WTC11 (cell line): ENCODE results near the gene MSI2. TPM values are rescaled to one million over a fixed set of nuclear protein-coding genes. Genes with fewer than 3 reads are reported as not detected.
A peak's percentile ranks its signal among the peaks of the same experiment; 100 is the strongest.

Experiments used
- ATAC-seq: fragments of 200-7000 bp; cut with Tn5 transposase; 2 replicates; pipeline ENCODE4 v1.10.0; 2021; ENCODE audit warnings: mild to moderate bottlenecking, moderate library complexity
- CTCF ChIA-PET: fragments of 300-600 bp; sonication (Branson Sonifier 250); formaldehyde crosslinking; loops from one replicate; lab custom pipeline; 2021; ENCODE audit warnings: antibody characterized with exemption; lab: Charles Lee
- POLR2A ChIA-PET: fragments of 350-600 bp; sonication (Branson Sonifier 250); formaldehyde crosslinking; loops from one replicate; lab custom pipeline; 2021; ENCODE audit warnings: antibody characterized with exemption; lab: Charles Lee
- DNase-seq: peaks from one replicate; pipeline ENCODE4 v3.0.0; 2021; ENCODE audit warnings: low spot score
- H3K27ac Mint-ChIP-seq: 2 replicates; pipeline ENCODE4 v1.8.0; 2021; ENCODE audit warnings: mixed read lengths
- H3K27me3 Mint-ChIP-seq: 2 replicates; pipeline ENCODE4 v1.8.0; 2021; ENCODE audit warnings: low read depth, mild to moderate bottlenecking, moderate library complexity, mixed read lengths
- H3K36me3 Mint-ChIP-seq: 2 replicates; pipeline ENCODE4 v1.8.0; 2021; ENCODE audit warnings: mixed read lengths
- H3K4me1 Mint-ChIP-seq: 2 replicates; pipeline ENCODE4 v1.8.0; 2022; ENCODE audit warnings: mixed read lengths
- H3K4me3 Mint-ChIP-seq: 2 replicates; pipeline ENCODE4 v1.8.0; 2021; ENCODE audit warnings: mild to moderate bottlenecking, moderate library complexity, mixed read lengths
- H3K9me3 Mint-ChIP-seq: 2 replicates; pipeline ENCODE4 v1.8.0; 2021; ENCODE audit warnings: mixed read lengths
- ATF1 ChIP-seq: sonication (generic); formaldehyde crosslinking; IDR thresholded peaks from 2 replicates; pipeline ENCODE4 v1.8.1; 2023; ENCODE audit warnings: mild to moderate bottlenecking, moderate library complexity, missing genetic modification reagents
- ESRRA ChIP-seq: sonication (generic); formaldehyde crosslinking; IDR thresholded peaks from 2 replicates; pipeline ENCODE4 v1.8.1; 2022; ENCODE audit warnings: mild to moderate bottlenecking, missing genetic modification reagents, borderline replicate concordance
- IRF2 ChIP-seq: sonication (generic); formaldehyde crosslinking; IDR thresholded peaks from 2 replicates; pipeline ENCODE4 v1.8.0; 2022; ENCODE audit warnings: low read depth, missing genetic modification reagents, borderline replicate concordance
- MYBL2 ChIP-seq: sonication (generic); formaldehyde crosslinking; IDR thresholded peaks from 2 replicates; pipeline ENCODE4 v1.8.1; 2023; ENCODE audit warnings: mild to moderate bottlenecking, moderate library complexity, missing genetic modification reagents
- SMAD3 ChIP-seq: sonication (generic); formaldehyde crosslinking; IDR thresholded peaks from 2 replicates; pipeline ENCODE4 v1.8.0; 2022; ENCODE audit warnings: missing genetic modification reagents, mild to moderate bottlenecking, borderline replicate concordance
- ZBTB21 ChIP-seq: sonication (generic); formaldehyde crosslinking; IDR thresholded peaks from 2 replicates; pipeline ENCODE4 v1.8.1; 2023; ENCODE audit warnings: mild to moderate bottlenecking, missing genetic modification reagents, borderline replicate concordance
- ZNF263 ChIP-seq: sonication (generic); formaldehyde crosslinking; IDR thresholded peaks from 2 replicates; pipeline ENCODE4 v1.8.1; 2022; ENCODE audit warnings: low read depth, mild to moderate bottlenecking, moderate library complexity, missing genetic modification reagents
- ZNF416 ChIP-seq: fragments of 250-450 bp; sonication (Bioruptor Pico); IDR thresholded peaks from 2 replicates; pipeline ENCODE4 v1.9.0; 2021; ENCODE audit warnings: mild to moderate bottlenecking, inconsistent platforms
- total RNA-seq: library from RNA; stranded (reverse); gene quantifications from 3 replicates; pipeline ENCODE4 v1.2.3, GENCODE V29; 2021
- TF ChIP-seq, protein P1 (sequence below): sonication (generic); formaldehyde crosslinking; conservative IDR thresholded peaks from 2 replicates; pipeline ENCODE4 v1.8.1; 2023; ENCODE audit warnings: mild to moderate bottlenecking, low read depth, missing genetic modification reagents, moderate library complexity
- TF ChIP-seq, protein P2 (sequence below): fragments of 250-450 bp; sonication (Bioruptor Pico); IDR thresholded peaks from 2 replicates; pipeline ENCODE4 v1.9.0; 2021; ENCODE audit warnings: moderate library complexity, mild to moderate bottlenecking, inconsistent platforms, borderline replicate concordance
- TF ChIP-seq, protein P3 (sequence below): sonication (generic); formaldehyde crosslinking; IDR thresholded peaks from 2 replicates; pipeline ENCODE4 v1.8.0; 2023; ENCODE audit warnings: mild to moderate bottlenecking, missing genetic modification reagents
- TF ChIP-seq, protein P4 (sequence below): fragments of 250-450 bp; sonication (Bioruptor Pico); IDR thresholded peaks from 2 replicates; pipeline ENCODE4 v2.1.2; 2022; ENCODE audit warnings: mild to moderate bottlenecking, moderate library complexity
- TF ChIP-seq, protein P5 (sequence below): sonication (generic); formaldehyde crosslinking; IDR thresholded peaks from 2 replicates; pipeline ENCODE4 v1.8.1; 2023; ENCODE audit warnings: mild to moderate bottlenecking, missing genetic modification reagents, moderate library complexity
- TF ChIP-seq, protein P6 (sequence below): sonication (generic); formaldehyde crosslinking; IDR thresholded peaks from 2 replicates; pipeline ENCODE4 v1.8.1; 2023; ENCODE audit warnings: mild to moderate bottlenecking, moderate library complexity, missing genetic modification reagents
- TF ChIP-seq, protein P7 (sequence below): sonication (generic); formaldehyde crosslinking; IDR thresholded peaks from 2 replicates; pipeline ENCODE4 v1.8.1; 2022; ENCODE audit warnings: mild to moderate bottlenecking, missing genetic modification reagents, moderate library complexity, borderline replicate concordance
- TF ChIP-seq, protein P8 (sequence below): fragments of 250-450 bp; sonication (Bioruptor Pico); IDR thresholded peaks from 2 replicates; pipeline ENCODE4 v1.8.0; 2021; ENCODE audit warnings: mild to moderate bottlenecking
- TF ChIP-seq, protein P9 (sequence below): sonication (generic); formaldehyde crosslinking; IDR thresholded peaks from 2 replicates; pipeline ENCODE4 v1.8.1; 2022; ENCODE audit warnings: missing genetic modification reagents, borderline replicate concordance

MSI2 gene
- total RNA-seq, 1 experiment from 2014 or later = 82.1 TPM

DNA sequence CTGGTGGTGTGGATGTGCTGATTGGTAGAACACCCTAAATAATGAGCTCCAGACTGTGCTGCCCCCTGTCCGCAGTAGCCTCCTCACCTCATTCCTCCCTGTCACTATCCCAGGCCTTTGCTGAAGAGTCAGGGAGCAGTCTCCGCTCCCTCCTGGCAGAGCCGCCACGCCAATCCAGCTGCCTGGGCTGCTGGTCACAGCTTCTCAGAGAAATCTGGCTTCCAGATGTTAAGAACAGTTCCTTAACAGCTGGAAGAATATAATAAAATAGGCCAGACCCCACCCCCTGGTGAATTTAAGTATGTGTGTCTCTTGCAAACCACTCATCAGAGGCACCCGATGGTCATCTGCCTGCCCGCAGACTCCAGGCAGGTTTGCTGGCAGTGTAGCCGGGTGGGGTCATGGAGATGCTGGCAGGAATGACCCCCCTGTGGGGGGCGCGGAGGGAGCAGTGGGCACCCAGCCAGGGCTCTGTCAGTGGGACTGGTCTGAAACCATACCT is 327.8 kb downstream of the MSI2 start:
- no peak overlapping the region for H3K27ac Mint-ChIP-seq
- no peak overlapping the region for H3K4me3 Mint-ChIP-seq
- CTCF ChIA-PET = interaction anchor here (0.6 to 1.7 kb wide), 4 partner anchors 32 to 88 kb away, joined by 3 to 11 read pairs (median 4); no protein-coding TSS in a partner anchor
- no peaks in the 10 kb centered on the region for H3K36me3 Mint-ChIP-seq
- POLR2A ChIA-PET = no interaction called here
- H3K9me3 Mint-ChIP-seq = no peaks in the 10 kb centered on the region
- H3K27me3 Mint-ChIP-seq = no peaks in the 10 kb centered on the region
- TF ChIP-seq ZNF263 (CRISPR knock-in tag) = no peak
- no peak for TF ChIP-seq MYBL2 (CRISPR knock-in tag)
- no peak for TF ChIP-seq ATF1 (CRISPR knock-in tag)
- TF ChIP-seq ZBTB21 (CRISPR knock-in tag) = no peak
- no peak for TF ChIP-seq SMAD3
- no peak for TF ChIP-seq ZNF416
- TF ChIP-seq ESRRA (CRISPR knock-in tag) = no peak
- TF ChIP-seq, protein P1, sequence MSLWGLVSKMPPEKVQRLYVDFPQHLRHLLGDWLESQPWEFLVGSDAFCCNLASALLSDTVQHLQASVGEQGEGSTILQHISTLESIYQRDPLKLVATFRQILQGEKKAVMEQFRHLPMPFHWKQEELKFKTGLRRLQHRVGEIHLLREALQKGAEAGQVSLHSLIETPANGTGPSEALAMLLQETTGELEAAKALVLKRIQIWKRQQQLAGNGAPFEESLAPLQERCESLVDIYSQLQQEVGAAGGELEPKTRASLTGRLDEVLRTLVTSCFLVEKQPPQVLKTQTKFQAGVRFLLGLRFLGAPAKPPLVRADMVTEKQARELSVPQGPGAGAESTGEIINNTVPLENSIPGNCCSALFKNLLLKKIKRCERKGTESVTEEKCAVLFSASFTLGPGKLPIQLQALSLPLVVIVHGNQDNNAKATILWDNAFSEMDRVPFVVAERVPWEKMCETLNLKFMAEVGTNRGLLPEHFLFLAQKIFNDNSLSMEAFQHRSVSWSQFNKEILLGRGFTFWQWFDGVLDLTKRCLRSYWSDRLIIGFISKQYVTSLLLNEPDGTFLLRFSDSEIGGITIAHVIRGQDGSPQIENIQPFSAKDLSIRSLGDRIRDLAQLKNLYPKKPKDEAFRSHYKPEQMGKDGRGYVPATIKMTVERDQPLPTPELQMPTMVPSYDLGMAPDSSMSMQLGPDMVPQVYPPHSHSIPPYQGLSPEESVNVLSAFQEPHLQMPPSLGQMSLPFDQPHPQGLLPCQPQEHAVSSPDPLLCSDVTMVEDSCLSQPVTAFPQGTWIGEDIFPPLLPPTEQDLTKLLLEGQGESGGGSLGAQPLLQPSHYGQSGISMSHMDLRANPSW (CRISPR knock-in tag) = no peak
- TF ChIP-seq, protein P2, sequence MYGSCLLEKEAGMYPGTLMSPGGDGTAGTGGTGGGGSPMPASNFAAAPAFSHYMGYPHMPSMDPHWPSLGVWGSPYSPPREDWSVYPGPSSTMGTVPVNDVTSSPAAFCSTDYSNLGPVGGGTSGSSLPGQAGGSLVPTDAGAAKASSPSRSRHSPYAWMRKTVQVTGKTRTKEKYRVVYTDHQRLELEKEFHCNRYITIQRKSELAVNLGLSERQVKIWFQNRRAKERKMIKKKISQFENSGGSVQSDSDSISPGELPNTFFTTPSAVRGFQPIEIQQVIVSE = no peak
- TF ChIP-seq IRF2 = no peak
- ATAC-seq (peak; percentile 61), DNase-seq (no peak)
- peaks cover 25% of the 10 kb centered on the region for H3K4me1 Mint-ChIP-seq

DNA sequence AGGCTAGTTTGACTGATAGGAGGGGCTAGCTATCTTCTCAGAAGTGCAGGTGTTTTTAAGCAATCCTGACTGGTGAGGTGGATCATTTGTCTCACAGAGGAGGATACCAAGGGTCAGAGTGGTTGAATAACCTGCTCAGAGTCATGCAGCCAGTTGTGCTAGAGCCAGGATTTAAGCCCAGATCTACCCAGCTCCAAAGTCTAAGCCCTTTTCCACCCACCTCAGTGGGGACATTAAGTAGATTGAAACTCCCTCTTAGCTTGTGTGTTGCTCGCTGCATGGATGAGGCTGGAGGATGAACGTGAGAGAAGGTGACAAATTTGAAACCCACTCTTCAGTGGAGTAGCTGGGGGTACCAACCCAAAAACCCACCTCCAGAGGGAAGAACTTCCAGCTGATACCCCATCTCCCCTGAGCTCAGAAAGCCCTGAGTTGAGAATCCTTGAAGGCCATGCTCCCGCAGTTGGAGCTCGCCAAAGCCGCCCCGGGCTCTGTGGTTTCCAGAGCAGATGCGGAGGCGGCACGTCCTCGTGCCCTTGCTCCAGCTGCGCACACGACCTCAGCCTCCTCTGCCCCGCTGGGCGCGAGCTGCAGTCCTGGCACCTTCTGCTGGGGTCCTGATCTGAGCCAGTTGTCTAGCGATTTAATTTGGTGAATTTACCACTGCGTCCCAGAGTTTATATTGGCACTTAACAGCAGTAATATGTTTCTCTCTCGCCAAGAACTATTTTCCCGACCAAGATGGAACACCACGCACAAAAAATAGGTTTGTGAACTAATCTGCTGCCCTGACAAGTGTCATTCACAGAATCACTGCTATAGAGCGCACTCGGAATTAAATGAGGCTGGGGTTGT is 329.2 kb downstream of the MSI2 start:
- Mint-ChIP-seq H3K27me3 (no peaks in the 10 kb centered on the region), H3K36me3 (no peaks in the 10 kb centered on the region), H3K9me3 (no peaks in the 10 kb centered on the region), H3K27ac (peak overlapping the region; percentile 21), H3K4me3 (no peak overlapping the region), H3K4me1 (peaks cover 23% of the 10 kb centered on the region)
- no peak for DNase-seq
- POLR2A ChIA-PET = interaction anchor here (0.5 to 0.6 kb wide), 2 partner anchors 169 to 301 kb away, joined by 3 to 5 read pairs; no protein-coding TSS in a partner anchor
- ATAC-seq = no peak
- CTCF ChIA-PET = interaction anchor here (1.3 kb wide), 1 partner anchor 12 kb away, joined by 8 read pairs; no protein-coding TSS in a partner anchor
- TF ChIP-seq, protein P3, sequence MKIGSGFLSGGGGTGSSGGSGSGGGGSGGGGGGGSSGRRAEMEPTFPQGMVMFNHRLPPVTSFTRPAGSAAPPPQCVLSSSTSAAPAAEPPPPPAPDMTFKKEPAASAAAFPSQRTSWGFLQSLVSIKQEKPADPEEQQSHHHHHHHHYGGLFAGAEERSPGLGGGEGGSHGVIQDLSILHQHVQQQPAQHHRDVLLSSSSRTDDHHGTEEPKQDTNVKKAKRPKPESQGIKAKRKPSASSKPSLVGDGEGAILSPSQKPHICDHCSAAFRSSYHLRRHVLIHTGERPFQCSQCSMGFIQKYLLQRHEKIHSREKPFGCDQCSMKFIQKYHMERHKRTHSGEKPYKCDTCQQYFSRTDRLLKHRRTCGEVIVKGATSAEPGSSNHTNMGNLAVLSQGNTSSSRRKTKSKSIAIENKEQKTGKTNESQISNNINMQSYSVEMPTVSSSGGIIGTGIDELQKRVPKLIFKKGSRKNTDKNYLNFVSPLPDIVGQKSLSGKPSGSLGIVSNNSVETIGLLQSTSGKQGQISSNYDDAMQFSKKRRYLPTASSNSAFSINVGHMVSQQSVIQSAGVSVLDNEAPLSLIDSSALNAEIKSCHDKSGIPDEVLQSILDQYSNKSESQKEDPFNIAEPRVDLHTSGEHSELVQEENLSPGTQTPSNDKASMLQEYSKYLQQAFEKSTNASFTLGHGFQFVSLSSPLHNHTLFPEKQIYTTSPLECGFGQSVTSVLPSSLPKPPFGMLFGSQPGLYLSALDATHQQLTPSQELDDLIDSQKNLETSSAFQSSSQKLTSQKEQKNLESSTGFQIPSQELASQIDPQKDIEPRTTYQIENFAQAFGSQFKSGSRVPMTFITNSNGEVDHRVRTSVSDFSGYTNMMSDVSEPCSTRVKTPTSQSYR (CRISPR knock-in tag) = no peak
- TF ChIP-seq, protein P4, sequence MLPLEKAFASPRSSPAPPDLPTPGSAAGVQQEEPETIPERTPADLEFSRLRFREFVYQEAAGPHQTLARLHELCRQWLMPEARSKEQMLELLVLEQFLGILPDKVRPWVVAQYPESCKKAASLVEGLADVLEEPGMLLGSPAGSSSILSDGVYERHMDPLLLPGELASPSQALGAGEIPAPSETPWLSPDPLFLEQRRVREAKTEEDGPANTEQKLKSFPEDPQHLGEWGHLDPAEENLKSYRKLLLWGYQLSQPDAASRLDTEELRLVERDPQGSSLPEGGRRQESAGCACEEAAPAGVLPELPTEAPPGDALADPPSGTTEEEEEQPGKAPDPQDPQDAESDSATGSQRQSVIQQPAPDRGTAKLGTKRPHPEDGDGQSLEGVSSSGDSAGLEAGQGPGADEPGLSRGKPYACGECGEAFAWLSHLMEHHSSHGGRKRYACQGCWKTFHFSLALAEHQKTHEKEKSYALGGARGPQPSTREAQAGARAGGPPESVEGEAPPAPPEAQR = no peak
- TF ChIP-seq, protein P5, sequence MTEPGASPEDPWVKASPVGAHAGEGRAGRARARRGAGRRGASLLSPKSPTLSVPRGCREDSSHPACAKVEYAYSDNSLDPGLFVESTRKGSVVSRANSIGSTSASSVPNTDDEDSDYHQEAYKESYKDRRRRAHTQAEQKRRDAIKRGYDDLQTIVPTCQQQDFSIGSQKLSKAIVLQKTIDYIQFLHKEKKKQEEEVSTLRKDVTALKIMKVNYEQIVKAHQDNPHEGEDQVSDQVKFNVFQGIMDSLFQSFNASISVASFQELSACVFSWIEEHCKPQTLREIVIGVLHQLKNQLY (CRISPR knock-in tag) = no peak
- no peak for TF ChIP-seq ESRRA (CRISPR knock-in tag)
- TF ChIP-seq, protein P6, sequence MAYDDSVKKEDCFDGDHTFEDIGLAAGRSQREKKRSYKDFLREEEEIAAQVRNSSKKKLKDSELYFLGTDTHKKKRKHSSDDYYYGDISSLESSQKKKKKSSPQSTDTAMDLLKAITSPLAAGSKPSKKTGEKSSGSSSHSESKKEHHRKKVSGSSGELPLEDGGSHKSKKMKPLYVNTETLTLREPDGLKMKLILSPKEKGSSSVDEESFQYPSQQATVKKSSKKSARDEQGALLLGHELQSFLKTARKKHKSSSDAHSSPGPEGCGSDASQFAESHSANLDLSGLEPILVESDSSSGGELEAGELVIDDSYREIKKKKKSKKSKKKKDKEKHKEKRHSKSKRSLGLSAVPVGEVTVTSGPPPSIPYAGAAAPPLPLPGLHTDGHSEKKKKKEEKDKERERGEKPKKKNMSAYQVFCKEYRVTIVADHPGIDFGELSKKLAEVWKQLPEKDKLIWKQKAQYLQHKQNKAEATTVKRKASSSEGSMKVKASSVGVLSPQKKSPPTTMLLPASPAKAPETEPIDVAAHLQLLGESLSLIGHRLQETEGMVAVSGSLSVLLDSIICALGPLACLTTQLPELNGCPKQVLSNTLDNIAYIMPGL (CRISPR knock-in tag) = no peak
- TF ChIP-seq, protein P7, sequence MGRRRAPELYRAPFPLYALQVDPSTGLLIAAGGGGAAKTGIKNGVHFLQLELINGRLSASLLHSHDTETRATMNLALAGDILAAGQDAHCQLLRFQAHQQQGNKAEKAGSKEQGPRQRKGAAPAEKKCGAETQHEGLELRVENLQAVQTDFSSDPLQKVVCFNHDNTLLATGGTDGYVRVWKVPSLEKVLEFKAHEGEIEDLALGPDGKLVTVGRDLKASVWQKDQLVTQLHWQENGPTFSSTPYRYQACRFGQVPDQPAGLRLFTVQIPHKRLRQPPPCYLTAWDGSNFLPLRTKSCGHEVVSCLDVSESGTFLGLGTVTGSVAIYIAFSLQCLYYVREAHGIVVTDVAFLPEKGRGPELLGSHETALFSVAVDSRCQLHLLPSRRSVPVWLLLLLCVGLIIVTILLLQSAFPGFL (CRISPR knock-in tag) = no peak
- TF ChIP-seq, protein P8, sequence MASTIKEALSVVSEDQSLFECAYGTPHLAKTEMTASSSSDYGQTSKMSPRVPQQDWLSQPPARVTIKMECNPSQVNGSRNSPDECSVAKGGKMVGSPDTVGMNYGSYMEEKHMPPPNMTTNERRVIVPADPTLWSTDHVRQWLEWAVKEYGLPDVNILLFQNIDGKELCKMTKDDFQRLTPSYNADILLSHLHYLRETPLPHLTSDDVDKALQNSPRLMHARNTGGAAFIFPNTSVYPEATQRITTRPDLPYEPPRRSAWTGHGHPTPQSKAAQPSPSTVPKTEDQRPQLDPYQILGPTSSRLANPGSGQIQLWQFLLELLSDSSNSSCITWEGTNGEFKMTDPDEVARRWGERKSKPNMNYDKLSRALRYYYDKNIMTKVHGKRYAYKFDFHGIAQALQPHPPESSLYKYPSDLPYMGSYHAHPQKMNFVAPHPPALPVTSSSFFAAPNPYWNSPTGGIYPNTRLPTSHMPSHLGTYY (CRISPR knock-in tag) = no peak
- TF ChIP-seq, protein P9, sequence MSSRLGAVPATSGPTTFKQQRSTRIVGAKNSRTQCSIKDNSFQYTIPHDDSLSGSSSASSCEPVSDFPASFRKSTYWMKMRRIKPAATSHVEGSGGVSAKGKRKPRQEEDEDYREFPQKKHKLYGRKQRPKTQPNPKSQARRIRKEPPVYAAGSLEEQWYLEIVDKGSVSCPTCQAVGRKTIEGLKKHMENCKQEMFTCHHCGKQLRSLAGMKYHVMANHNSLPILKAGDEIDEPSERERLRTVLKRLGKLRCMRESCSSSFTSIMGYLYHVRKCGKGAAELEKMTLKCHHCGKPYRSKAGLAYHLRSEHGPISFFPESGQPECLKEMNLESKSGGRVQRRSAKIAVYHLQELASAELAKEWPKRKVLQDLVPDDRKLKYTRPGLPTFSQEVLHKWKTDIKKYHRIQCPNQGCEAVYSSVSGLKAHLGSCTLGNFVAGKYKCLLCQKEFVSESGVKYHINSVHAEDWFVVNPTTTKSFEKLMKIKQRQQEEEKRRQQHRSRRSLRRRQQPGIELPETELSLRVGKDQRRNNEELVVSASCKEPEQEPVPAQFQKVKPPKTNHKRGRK (CRISPR knock-in tag) = no peak
